Islet precursor cell (in vitro differentiated cells): ENCODE data around the gene ATP5PF.
"Not testable (repeated sequence)": the region's sequence is repeated elsewhere in the genome, so short reads cannot be mapped to it uniquely, and the experiment has no call there.

Experiments
- DNase-seq: peaks from one replicate; pipeline ENCODE4 v3.0.0-alpha.2; 2018

The ATP5PF gene

DNA sequence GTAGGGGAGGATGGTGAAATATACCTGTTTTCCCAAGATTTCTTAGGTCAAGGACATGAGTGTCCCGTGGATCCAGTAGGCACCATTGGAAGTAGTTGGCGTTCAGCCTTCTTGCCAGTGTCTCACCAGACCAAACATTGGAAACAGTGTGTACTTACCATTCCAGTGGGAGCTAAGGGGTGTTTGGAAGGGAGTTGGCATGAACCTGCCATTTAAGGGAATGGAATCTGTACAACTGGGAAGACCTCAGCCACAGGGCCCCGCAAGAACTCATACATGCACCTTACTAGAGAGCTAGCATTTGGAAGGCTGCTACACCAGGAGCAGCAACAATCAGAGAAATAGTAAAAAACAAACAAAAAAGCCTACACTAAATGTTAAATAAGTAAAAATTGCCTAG is 12.7 kb downstream of the ATP5PF start:
- no peak for DNase-seq

DNA sequence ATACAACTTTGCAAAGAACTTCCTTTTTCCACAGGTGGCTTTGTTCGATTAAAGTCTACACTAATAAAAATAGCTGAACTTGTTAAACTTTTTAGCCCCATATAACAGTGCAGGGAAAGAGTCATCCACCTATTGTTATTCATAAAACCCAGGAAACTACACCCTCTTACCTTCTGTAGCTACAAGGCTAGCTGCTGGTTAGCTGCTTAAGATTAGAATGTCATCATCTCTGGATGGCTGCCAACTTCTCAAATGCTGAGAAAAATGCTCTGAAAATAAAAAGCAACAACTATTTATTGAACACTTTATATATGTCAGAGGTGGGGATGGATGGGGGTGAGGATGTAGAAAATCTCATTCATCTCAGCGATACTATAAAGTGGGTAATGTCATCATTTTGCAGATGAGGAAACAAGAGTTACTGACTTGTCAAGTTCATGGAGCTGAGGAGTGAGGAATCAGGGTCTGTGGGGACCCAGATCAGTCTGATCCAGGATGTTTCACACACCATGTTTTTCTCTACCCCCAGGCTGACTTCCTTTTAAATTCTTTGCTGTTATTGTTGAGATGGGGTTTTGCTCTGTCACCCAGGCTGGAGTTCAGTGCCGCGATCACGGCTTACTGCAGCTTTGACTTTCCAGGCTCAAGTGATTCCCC is 17.1 kb downstream of the ATP5PF start:
- no peak for DNase-seq

DNA sequence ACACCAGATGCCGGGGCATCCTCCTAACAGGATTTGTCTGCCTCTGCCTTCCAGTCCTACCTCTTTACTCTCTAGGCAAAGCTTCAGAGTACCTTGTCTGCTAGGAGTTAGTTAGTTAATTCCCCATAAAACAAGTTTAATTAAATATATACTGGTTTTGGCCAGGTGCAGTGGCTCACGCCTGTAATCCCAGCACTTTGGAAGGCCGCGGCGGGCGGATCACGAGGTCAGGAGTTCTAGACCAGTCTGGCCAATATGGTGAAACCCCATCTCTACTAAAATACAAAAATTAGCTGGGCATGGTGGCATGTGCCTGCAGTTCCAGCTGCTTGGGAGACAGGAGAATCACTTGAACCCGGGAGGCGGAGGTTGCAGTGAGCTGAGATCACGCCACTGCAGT is 20.6 kb downstream of the ATP5PF start:
- not testable (repeated sequence) for DNase-seq

DNA sequence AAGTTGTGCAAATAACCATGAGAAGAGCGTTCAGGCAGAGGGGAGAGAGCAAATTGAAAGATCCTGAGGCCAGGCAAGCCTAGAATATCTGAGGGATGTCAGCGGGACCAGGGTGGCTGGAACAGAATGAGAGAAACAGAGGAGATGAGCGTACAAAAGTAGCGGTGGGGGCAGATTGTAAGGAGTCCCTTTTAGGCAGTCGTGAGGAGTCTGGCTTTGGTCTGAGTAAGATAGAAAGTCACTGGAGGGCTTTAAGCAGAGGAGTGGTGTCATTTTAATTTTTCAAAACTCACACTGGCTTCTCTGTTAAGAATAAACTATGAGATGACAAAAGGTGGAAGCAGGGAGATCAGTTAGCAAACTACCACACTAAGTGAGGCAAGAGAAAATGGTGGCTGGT is 24.2 kb downstream of the ATP5PF start:
- DNase-seq: no peak

DNA sequence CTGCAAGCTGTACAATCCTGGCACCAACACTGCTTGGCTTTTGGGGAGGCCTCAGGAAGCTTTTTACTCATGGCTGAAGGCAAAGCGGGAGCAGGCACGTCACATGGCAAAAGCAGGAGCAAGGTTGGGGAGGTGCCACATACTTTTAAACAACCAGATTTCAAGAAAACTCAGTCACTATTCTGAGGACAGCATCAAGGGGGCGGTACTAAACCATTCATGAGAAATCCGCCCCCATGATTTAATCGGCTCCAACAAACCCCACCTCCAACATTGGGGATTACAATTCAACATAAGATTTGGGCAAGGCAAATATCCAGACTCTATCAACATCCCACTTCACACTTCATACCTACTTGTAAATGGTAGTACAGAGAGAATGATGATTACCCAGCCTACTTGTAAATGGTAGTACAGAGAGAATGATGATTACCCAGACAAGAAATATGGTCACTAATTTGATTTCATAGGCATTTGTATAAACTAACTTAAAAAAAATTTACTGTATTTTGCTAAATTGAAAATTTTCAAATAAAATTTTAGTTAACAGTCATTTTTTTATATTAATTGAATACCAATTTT is 24.9 kb downstream of the ATP5PF start:
- no peak for DNase-seq

DNA sequence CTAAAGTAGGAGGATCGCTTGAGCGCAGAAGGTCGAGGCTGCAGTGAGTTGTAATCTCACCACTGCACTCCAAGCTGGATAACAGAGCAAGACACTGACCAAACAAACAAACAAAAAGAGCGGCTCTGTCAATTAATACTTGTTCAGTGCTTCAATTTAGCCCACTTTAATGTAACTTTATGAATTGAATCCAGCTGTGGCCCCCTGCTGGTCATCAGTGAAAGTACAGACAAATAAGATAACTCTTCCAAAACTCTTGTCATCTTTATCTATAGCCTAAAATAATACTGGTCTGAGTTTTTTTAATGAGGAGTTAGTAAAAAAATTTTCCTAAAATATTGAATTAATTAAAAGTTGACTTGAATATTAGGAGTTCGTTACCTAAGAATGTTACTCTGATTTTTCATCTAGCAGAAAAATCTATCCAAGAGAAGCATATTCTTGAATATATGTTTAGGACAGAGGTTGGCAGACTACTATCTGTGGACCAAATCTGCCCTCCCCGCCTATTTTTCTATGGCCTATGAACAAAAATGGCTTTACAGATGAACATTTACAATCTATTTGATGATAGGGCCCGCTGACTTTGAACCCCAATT is 26.1 kb downstream of the ATP5PF start:
- DNase-seq: no peak

DNA sequence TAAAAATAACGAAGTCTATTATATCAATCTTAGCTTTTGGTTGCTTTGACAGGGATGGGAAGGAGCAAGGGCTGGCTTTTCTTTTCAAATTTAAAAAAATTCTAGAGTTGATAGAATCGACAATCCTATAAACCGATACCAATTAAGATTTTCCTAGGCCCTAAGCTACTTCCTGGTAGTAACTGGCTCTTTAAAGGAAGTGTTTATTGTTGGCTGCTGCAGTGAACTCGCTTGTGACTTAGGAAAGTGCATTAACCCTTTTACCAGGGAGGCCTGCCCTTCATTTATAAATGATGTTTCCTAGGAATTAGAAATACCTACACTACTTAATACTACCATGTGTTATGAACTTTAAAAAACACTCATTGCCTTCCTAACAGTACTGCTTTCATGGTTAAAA is 33.2 kb downstream of the ATP5PF start:
- no peak for DNase-seq

DNA sequence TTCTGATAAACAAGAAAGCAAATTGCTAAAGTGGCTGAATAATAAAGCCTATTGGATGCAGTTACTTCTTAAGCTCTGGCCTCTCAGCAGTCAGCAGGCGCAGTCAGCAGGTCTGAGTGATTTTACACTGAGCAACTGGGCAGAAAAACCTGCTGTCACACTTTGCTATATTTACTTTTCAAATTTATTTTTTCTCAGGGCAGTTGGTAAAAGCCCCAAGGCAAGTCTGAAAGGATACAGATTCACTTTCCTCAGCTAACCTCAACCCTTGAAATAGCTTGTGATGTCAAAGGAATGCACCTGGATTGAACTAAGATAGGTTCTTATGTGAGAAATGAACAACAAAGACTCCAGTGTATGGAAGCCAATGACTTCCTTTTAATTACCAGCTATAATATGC is 34.0 kb downstream of the ATP5PF start:
- DNase-seq: peak; percentile 63

DNA sequence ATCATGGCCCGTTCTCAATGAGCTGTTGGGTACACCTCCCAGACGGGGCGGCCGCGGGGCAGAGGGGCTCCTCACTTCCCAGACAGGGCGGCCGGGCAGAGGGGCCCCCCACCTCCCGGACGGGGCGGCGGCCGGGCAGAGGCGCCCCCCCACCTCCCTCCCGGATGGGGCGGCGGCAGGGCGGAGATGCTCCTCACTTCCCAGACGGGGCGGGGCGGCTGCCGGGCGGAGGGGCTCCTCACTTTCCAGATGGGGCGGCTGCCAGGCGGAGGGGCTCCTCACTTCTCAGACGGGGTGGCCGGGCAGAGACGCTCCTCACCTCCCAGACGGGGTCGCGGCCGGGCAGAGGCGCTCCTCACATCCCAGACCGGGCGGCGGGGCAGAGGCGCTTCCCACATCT is 39.2 kb downstream of the ATP5PF start:
- DNase-seq: not testable (repeated sequence)

DNA sequence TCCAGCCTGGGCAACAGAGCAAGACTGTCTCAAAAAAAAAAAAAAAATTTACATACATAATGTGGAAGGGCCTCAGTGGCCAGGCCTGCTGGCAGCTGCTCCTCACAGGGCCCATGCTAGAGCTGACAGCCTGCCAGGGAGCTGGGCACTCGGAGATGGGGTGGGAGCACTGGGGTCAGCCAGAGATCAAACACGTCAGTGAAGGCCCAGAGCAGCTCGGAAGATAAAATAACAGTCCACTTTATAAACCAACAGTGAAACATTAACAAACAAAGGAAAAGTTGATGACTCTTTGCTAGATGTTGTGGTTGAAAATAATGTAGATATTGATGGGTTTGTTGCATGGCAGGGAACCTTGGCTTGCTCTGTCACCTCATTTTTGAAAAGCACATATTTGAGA is 42.7 kb downstream of the ATP5PF start:
- no peak for DNase-seq

DNA sequence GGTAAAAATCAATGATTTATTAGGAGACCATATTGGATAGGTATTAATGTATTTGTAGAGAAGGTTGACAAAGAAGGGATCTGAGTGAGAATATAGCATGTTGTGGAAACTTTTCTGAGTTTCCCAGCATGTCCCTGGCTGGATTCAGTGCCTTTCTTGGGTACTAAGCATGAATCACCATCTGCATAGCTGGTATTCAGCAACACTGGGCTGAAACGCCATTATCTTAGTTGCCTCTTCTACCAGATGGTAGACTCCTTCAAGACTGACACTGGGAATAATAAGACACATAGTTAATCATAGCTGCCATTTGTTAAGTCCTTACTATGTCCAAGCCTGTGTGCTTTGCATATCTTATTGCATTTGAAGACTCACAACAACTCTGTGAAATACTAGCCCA is 45.5 kb downstream of the ATP5PF start:
- no peak for DNase-seq

DNA sequence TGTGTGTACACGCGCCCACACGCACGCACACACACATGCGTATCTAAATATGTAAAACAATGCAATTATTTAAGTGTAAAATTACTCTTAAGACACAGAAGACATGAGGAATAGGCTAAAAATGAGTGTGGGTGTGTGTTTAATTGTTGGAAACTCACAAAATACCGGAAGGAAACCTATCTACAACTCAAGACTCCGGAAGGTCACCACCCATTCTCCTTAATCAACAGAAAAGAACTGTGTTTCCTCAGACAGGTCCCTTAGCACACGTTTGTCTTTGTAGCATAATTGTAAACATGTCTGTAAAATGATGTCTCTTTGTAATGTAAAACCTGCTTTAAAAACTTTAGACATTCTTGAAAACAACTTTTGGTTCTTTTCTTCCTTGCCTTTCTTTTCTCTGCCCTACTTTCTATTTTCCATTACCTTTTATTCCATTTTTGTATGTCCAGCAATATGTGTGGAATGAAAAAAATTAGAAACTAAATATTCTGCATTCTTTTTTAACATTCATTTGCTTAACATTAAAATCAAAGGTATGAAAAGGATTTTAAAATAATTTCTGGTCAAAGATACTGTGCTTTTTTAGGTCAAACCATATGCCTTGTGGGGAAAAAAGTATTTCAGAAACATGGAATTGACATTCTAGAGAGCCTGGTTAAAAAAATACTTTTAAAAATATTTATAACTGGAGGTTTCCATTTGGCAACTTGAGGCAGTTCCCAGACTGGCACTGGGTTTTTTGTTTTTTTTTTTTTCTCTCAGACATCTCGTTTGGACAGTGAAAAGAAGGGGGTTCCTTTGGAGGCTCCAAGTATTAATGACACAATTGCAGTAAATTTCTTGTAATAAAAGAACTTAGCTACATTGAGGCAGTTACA is 46.2 kb downstream of the ATP5PF start:
- DNase-seq: no peak

DNA sequence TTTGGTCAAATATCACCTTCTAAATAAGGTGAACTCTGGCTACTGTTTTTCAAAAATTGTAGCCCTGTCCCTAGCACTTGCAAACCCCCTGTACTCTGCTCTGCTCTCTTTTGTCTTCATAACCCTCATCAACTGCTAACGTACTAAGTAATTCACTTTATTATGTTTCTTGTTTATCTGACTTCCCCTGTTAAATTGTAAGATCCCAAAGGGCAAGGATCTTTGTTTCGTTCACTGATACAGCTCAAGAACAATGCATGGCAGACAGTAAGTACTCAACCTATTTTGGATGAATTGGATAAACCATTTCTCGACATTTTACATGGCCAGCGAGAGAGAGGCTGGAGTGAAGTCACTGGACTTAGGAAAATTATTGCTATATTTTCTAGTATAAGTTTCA is 46.9 kb downstream of the ATP5PF start:
- no peak for DNase-seq

DNA sequence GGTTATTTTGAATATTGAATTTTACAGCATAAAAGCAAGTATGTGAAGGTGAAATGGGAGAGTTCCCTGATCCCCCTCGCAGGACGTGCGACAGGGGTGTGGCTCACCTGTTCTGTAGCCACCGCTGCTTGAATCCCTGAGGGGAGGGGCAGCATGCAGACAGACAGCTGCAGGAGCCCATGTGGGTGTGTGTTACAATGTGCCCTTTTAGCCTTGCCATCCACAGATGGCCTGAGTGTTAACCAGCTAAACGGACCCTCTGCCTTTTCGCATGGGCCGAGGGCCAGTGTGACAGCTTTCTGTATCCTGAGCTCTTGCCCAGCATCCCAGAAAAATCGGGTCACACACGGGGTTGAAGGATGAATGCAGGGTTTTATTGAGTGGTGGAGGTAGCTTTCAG is 52.3 kb downstream of the ATP5PF start:
- DNase-seq: no peak

DNA sequence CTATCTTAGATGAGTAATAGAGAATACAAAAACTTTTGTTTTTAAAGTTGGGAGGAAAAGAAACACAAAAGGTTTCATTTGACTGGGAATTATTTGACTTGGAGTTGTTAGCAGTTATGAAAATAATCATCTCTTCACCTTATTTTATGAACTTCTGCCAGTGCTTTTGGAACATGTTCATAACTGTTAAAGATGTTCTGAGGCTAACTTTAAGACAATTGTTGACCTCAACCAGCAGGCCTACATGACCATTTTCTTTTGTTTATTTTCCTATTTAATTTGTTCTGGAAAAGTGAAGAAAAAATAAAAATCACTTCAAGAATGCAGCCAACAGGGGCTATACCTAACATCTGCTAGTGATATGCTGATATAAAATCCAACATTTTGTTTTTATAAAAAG is 58.3 kb downstream of the ATP5PF start:
- DNase-seq: no peak
